Smooth muscle cell (in vitro differentiated cells): ENCODE data around the gene FOXF1. TPM values are rescaled to one million over a fixed set of nuclear protein-coding genes. Genes with fewer than 3 reads are reported as not detected.

ENCODE experiments used
- DNase-seq: peaks from one replicate; lab custom pipeline; 2025; ENCODE audit not compliant: unreplicated experiment; lab: John Stamatoyannopoulos, UW
- H2AFZ ChIP-seq: fragments of 200-600 bp; sonication (generic); 2 replicates; pipeline ENCODE4 v1.6.0; 2016; ENCODE audit warnings: antibody characterized with exemption, low read depth, mild to moderate bottlenecking
- H3F3A ChIP-seq: fragments of 200-600 bp; sonication (generic); 2 replicates; pipeline ENCODE4 v1.6.0; 2017; ENCODE audit warnings: antibody characterized with exemption, low read depth
- H3K27ac ChIP-seq: fragments of 200-600 bp; sonication (generic); 2 replicates; pipeline ENCODE4 v1.5.1; 2016; ENCODE audit warnings: low read depth, mild to moderate bottlenecking
- H3K27me3 ChIP-seq: fragments of 200-600 bp; sonication (generic); 2 replicates; pipeline ENCODE4 v1.6.1; 2016; ENCODE audit warnings: low read depth, mild to moderate bottlenecking
- H3K36me3 ChIP-seq: fragments of 200-600 bp; sonication (generic); 2 replicates; pipeline ENCODE4 v1.5.1; 2016; ENCODE audit warnings: low read depth
- H3K4me1 ChIP-seq: fragments of 200-600 bp; sonication (generic); 2 replicates; pipeline ENCODE4 v1.5.1; 2016; ENCODE audit warnings: low read depth
- H3K4me2 ChIP-seq: fragments of 200-600 bp; sonication (generic); 2 replicates; pipeline ENCODE4 v1.6.0; 2016; ENCODE audit warnings: mild to moderate bottlenecking
- H3K4me3 ChIP-seq: fragments of 200-600 bp; sonication (generic); 2 replicates; pipeline ENCODE4 v1.5.1; 2016; ENCODE audit warnings: mild to moderate bottlenecking
- H3K79me2 ChIP-seq: fragments of 200-600 bp; sonication (generic); 2 replicates; pipeline ENCODE4 v1.6.0; 2016; ENCODE audit warnings: low read depth, mild to moderate bottlenecking
- H3K9ac ChIP-seq: fragments of 200-600 bp; sonication (generic); 2 replicates; pipeline ENCODE4 v1.6.0; 2016; ENCODE audit warnings: low read depth
- H3K9me3 ChIP-seq: fragments of 200-600 bp; sonication (generic); replicated peaks from 2 replicates; pipeline ENCODE4 v1.5.1; 2016; ENCODE audit warnings: low read depth
- H4K20me1 ChIP-seq: fragments of 200-600 bp; sonication (generic); 2 replicates; pipeline ENCODE4 v1.6.0; 2016; ENCODE audit warnings: low read depth
- CTCF ChIP-seq: fragments of 200-600 bp; sonication (generic); IDR thresholded peaks from 2 replicates; pipeline ENCODE4 v1.5.1; 2017; ENCODE audit warnings: borderline replicate concordance, mild to moderate bottlenecking, antibody characterized with exemption; ENCODE audit not compliant: insufficient read depth, poor library complexity, severe bottlenecking
- WGBS: methylation state at CpG from one replicate; pipeline ENCODE4 v1.1.7; 2016; ENCODE audit warnings: low lambda C conversion rate; 5-methylcytosine and 5-hydroxymethylcytosine counted together
- polyA plus RNA-seq: library from polyadenylated mRNA; unstranded; fragments of >200 nt; fragmentation: Nextera tagmentation; extraction: Ambion mirVana; gene quantifications from 2 replicates; pipeline ENCODE4 v1.2.1, GENCODE V29; 2016
- total RNA-seq: library from RNA; depleted of rRNA; stranded (reverse); fragments of >200 nt; gene quantifications from 2 replicates; pipeline ENCODE4 v1.2.3, GENCODE V29; 2014

Gene FOXF1
- total and polyA plus RNA-seq, 2 experiments from 2014 or later: 24.7 to 31.5 TPM

- Histone ChIP-seq H3K4me2 (peak overlapping the region; percentile 96), H3K4me3 (peak overlapping the region; percentile 81), H3K9ac (peak overlapping the region; percentile 95), H3K27me3 (no peaks in the 10 kb centered on the region), H3F3A (no peaks in the 10 kb centered on the region), H3K79me2 (peaks cover 10% of the 10 kb centered on the region), H3K36me3 (no peaks in the 10 kb centered on the region), H3K9me3 (no peaks in the 10 kb centered on the region), H3K27ac (peak overlapping the region; percentile 67), H2AFZ (peak overlapping the region; percentile 85), H4K20me1 (no peaks in the 10 kb centered on the region), H3K4me1 (peaks cover 11% of the 10 kb centered on the region)
- no peak for DNase-seq
- 7% methylated on average over 10 of the region's 10 CpGs for WGBS
- TF ChIP-seq CTCF: no peak
These were observed 44.2 kb downstream of the FOXF1 start for GRCh38 chr16:86554599-86554916.

- Histone ChIP-seq H3K9me3 (no peaks in the 10 kb centered on the region), H3K27me3 (no peaks in the 10 kb centered on the region), H3K79me2 (peaks cover 10% of the 10 kb centered on the region), H4K20me1 (no peaks in the 10 kb centered on the region), H3F3A (no peaks in the 10 kb centered on the region), H3K4me1 (peaks cover 11% of the 10 kb centered on the region), H3K9ac (peak within 1 kb of the TSS; percentile 95), H3K27ac (peak within 1 kb of the TSS; percentile 67), H3K4me2 (peak within 1 kb of the TSS; percentile 96), H2AFZ (peak within 1 kb of the TSS; percentile 85), H3K4me3 (peak within 1 kb of the TSS; percentile 81), H3K36me3 (no peaks in the 10 kb centered on the region)
- no peak for TF ChIP-seq CTCF
- WGBS: 7% methylated on average over 60 of the region's 70 CpGs
- DNase-seq: peak; percentile 86
These were observed 44.8 kb downstream of the FOXF1 start, which contains the start of gene MTHFSD for GRCh38 chr16:86554917-86555703. MTHFSD (minus strand) TSS chr16:86555235; CDS start chr16:86555184, 51 bp downstream.

DNA sequence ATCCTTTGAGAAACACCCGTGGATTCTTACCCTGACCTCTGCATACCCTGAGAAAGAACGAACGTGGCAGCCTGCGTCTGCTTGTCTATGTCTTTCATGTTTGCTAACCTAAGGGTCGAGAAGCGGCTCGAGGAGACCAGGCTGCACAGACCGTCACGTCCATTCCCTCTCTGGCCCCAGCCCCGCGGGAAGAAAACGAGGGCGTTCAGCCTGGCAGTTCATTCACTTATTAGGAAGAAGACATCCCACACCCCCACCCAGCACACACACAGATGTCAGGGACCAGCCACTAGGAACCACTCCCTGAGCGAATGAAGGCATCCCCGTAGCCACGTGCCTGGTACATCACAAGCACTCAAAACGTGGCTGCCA, 45.4 kb downstream of the FOXF1 start:
- peak overlapping the region; percentile 81 for H3K4me3 ChIP-seq
- no peaks in the 10 kb centered on the region for H3K36me3 ChIP-seq
- H4K20me1 ChIP-seq: no peaks in the 10 kb centered on the region
- peak overlapping the region; percentile 95 for H3K9ac ChIP-seq
- peak overlapping the region; percentile 67 for H3K27ac ChIP-seq
- peaks cover 11% of the 10 kb centered on the region for H3K4me1 ChIP-seq
- no peak for DNase-seq
- H3K9me3 ChIP-seq: no peaks in the 10 kb centered on the region
- WGBS: 63% methylated on average over 17 of the region's 17 CpGs
- H3F3A ChIP-seq: no peaks in the 10 kb centered on the region
- H3K79me2 ChIP-seq: peaks cover 10% of the 10 kb centered on the region
- TF ChIP-seq CTCF: no peak
- H3K4me2 ChIP-seq: peak overlapping the region; percentile 96
- H2AFZ ChIP-seq: peak overlapping the region; percentile 85
- no peaks in the 10 kb centered on the region for H3K27me3 ChIP-seq

DNA sequence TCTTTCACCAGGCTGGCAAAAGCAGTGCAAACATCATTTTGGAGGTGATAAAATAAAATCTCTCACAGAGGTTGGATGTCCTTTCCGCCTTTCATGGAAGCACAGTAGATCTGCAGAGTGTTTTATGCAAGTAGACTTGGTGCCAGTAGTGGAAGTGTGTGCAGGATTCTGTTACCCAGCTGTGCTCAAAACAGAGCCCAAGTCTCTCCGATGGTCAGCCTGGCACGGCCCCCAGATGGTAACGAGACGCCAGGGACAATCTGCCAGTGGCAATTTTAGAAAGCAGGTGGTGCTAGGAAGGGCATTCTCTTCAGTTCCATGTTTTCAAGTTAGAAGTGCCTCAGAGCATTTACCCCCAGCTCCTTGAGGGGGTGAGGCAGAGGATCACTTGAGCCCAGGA, 46.2 kb downstream of the FOXF1 start:
- H3K36me3 ChIP-seq: no peaks in the 10 kb centered on the region
- WGBS: 75% methylated on average over 5 of the region's 5 CpGs
- H3K27ac ChIP-seq: no peak overlapping the region
- peaks cover 10% of the 10 kb centered on the region for H3K79me2 ChIP-seq
- no peaks in the 10 kb centered on the region for H3F3A ChIP-seq
- H2AFZ ChIP-seq: no peak overlapping the region
- no peak for TF ChIP-seq CTCF
- peaks cover 11% of the 10 kb centered on the region for H3K4me1 ChIP-seq
- DNase-seq: no peak
- no peaks in the 10 kb centered on the region for H4K20me1 ChIP-seq
- H3K9me3 ChIP-seq: no peaks in the 10 kb centered on the region
- no peak overlapping the region for H3K4me2 ChIP-seq
- no peak overlapping the region for H3K4me3 ChIP-seq
- H3K27me3 ChIP-seq: no peaks in the 10 kb centered on the region
- no peak overlapping the region for H3K9ac ChIP-seq
